A549 (cell line): Measurements from ENCODE around the gene PCED1B. TPM values are rescaled to one million over a fixed set of nuclear protein-coding genes. Genes with fewer than 3 reads are reported as not detected.

Source experiments
- ATAC-seq, 2 experiments: fragments of 200-7000 bp in 1 of 2; fragments of >200 bp in 1 of 2; cut with Nextera tagmentation in 1 of 2; cut with Tn5 transposase in 1 of 2; 3 replicates each; pipeline versions ENCODE4 v1.8.0 to v1.9.1; 2018 to 2020; ENCODE audit warnings: mild to moderate bottlenecking in 1 of 2, moderate library complexity in 1 of 2
- CTCF ChIA-PET: fragments of 300-600 bp; sonication (Branson Sonifier 250); formaldehyde crosslinking; extraction: SDS; loops from one replicate; lab custom pipeline; 2021; ENCODE audit warnings: antibody characterized with exemption, inconsistent platforms; lab: Yijun Ruan, JAX
- POLR2A ChIA-PET: fragments of 350-600 bp; formaldehyde crosslinking; extraction: SDS; loops from one replicate; lab custom pipeline; 2021; ENCODE audit warnings: antibody characterized with exemption, inconsistent platforms; lab: Yijun Ruan, JAX
- DNase-seq, 2 experiments: peaks; one replicate each; pipeline versions ENCODE4 v3.0.0 to v3.0.0-alpha.2; 2011 to 2016; ENCODE audit warnings: low read depth in 1 of 2, low spot score in 1 of 2
- FAIRE-seq: peaks from 2 replicates; lab custom pipeline; 2011; peaks lifted over from hg19 to GRCh38; lab: Jason Lieb, UNC
- H3K27ac ChIP-seq, 2 experiments: fragments of >200 bp; sonication (Bioruptor Twin); formaldehyde crosslinking; 3 replicates each; pipeline ENCODE4 v1.5.1; 2016 to 2017
- H3K4me1 ChIP-seq: fragments of >200 bp; sonication (Bioruptor Twin); formaldehyde crosslinking; 3 replicates; pipeline ENCODE4 v1.6.1; 2016
- H3K4me2 ChIP-seq: fragments of >200 bp; sonication (Bioruptor Twin); formaldehyde crosslinking; 3 replicates; pipeline ENCODE4 v1.6.1; 2016
- H3K4me3 ChIP-seq: fragments of >200 bp; sonication (Bioruptor Twin); formaldehyde crosslinking; 3 replicates; pipeline ENCODE4 v1.5.1; 2016
- H3K9me3 ChIP-seq: fragments of >200 bp; sonication (Bioruptor Twin); formaldehyde crosslinking; 3 replicates; pipeline ENCODE4 v1.6.1; 2016
- BHLHE40 ChIP-seq: IDR thresholded peaks from 2 replicates; pipeline ENCODE4 v1.6.1; 2012; ENCODE audit warnings: low read depth, low read length, inconsistent platforms
- CBX8 ChIP-seq: fragments of 200-600 bp; sonication (generic); IDR thresholded peaks from 2 replicates; pipeline ENCODE4 v1.6.1; 2016
- CHD2 ChIP-seq: fragments of 150-350 bp; IDR thresholded peaks from 2 replicates; pipeline ENCODE4 v1.6.1; 2014; ENCODE audit warnings: low read length; ENCODE audit not compliant: partially characterized antibody
- CHD4 ChIP-seq: fragments of 200-600 bp; sonication (generic); IDR thresholded peaks from 2 replicates; pipeline ENCODE4 v1.6.1; 2016; ENCODE audit warnings: antibody characterized with exemption, mild to moderate bottlenecking, borderline replicate concordance
- EHF ChIP-seq: fragments of 250-450 bp; sonication (Bioruptor Pico); IDR thresholded peaks from 2 replicates; pipeline ENCODE4 v1.5.0; 2020; ENCODE audit warnings: mild to moderate bottlenecking
- HDAC2 ChIP-seq: fragments of 200-600 bp; sonication (generic); IDR thresholded peaks from 2 replicates; pipeline ENCODE4 v1.6.1; 2016
- HES2 ChIP-seq: fragments of >200 bp; sonication (Bioruptor Twin); formaldehyde crosslinking; IDR thresholded peaks from 2 replicates; pipeline ENCODE4 v1.6.1; 2016
- KDM1A ChIP-seq: fragments of 200-600 bp; sonication (generic); IDR thresholded peaks from 2 replicates; pipeline ENCODE4 v1.6.1; 2016; ENCODE audit warnings: low read depth, mild to moderate bottlenecking
- KDM5A ChIP-seq: fragments of 200-600 bp; sonication (generic); IDR thresholded peaks from 2 replicates; pipeline ENCODE4 v1.6.1; 2016; ENCODE audit warnings: antibody characterized with exemption, mild to moderate bottlenecking
- MAFK ChIP-seq: fragments of 450-650 bp; IDR thresholded peaks from 2 replicates; pipeline ENCODE4 v1.6.1; 2014; ENCODE audit not compliant: partially characterized antibody
- POLR2A ChIP-seq: IDR thresholded peaks from 2 replicates; pipeline ENCODE4 v1.6.1; 2012; ENCODE audit warnings: mild to moderate bottlenecking, low read length
- RCOR1 ChIP-seq: fragments of 150-350 bp; IDR thresholded peaks from 2 replicates; pipeline ENCODE4 v1.6.1; 2014; ENCODE audit warnings: antibody characterized with exemption, low read length, low read depth
- REST ChIP-seq: fragments of 200-600 bp; sonication (generic); IDR thresholded peaks from 2 replicates; pipeline ENCODE4 v1.6.1; 2016; ENCODE audit warnings: antibody characterized with exemption, mild to moderate bottlenecking, moderate library complexity
- WGBS: methylation state at CpG from one replicate; pipeline ENCODE4 v1.1.6; 2017; ENCODE audit errors: missing lambda C conversion rate; 5-methylcytosine and 5-hydroxymethylcytosine counted together
- polyA plus RNA-seq, 4 experiments: library from polyadenylated mRNA; depleted of rRNA in 3 of 4; stranded (reverse); fragments of >200 nt; fragmentation: RNase III in 1 of 4; extraction: RNeasy Plus Mini Kit Qiagen cat#74134 plus additional on column Dnase treatment in 1 of 4; gene quantifications; 2 replicates in 3 of 4; 3 replicates in 1 of 4; pipeline ENCODE4 v1.2.3, GENCODE V29; 2011 to 2017
- small RNA-seq, 6 experiments: library from RNA; depleted of rRNA; stranded (forward); fragments of <200 nt; gene quantifications; one replicate each; pipeline ENCODE3, GENCODE V24; 2012

Gene PCED1B
- polyA plus RNA-seq, 2 of the 4 experiments (the other 2 are of a cell fraction): 74.6 to 108 TPM

- WGBS: 93% methylated on average over 4 of the region's 4 CpGs
- Histone ChIP-seq H3K4me3 (no peak overlapping the region), H3K4me1 (peaks cover 29% of the 10 kb centered on the region), H3K27ac (peak overlapping the region; percentile 44 to 91), H3K9me3 (0 out of 3 replicates have a peak, but pooled peaks cover 4% of the 10 kb centered on the region), H3K4me2 (no peak overlapping the region)
- no peak for FAIRE-seq
- POLR2A ChIA-PET: interaction anchor here (1.2 kb wide), 1 partner anchor 11 kb away, joined by 3 read pairs; no protein-coding TSS in a partner anchor
- TF ChIP-seq BHLHE40 (no peak), KDM5A (no peak), POLR2A (no peak), EHF (CRISPR knock-in tag) (no peak), REST (no peak), HDAC2 (no peak), CBX8 (no peak), MAFK (no peak), HES2 (no peak), CHD4 (no peak), RCOR1 (no peak), CHD2 (no peak), KDM1A (no peak)
- no peak for ATAC-seq
- no peak for DNase-seq
- CTCF ChIA-PET: interaction anchor here (1.5 to 2.4 kb wide), 3 partner anchors 9 to 249 kb away, joined by 3 to 7 read pairs (median 5); no protein-coding TSS in a partner anchor
These were observed 202.8 kb downstream of the PCED1B start for GRCh38 chr12:47282206-47282605.

Small RNA genes within 50 kb of the gene (small RNA-seq; reads per million reads assigned to genes)
- 0 reads per million in 6 experiments for gene MIR4698

Other genes with a start within 250 kb of the PCED1B start
- gene AMIGO2, start 338 bp downstream of the PCED1B start, polyA plus RNA-seq (2011; rRNA removed): 636 and 690 TPM in 2 replicates
- gene AMIGO2, start 338 bp downstream of the PCED1B start, polyA plus RNA-seq (2017; fragmentation: RNase III; extraction: RNeasy Plus Mini Kit Qiagen cat#74134 plus additional on column Dnase treatment): 196 to 288 TPM (median 273 TPM) in 3 replicates